ENCODE results near the gene HDAC4. TPM values are rescaled to one million over a fixed set of nuclear protein-coding genes. Genes with fewer than 3 reads are reported as not detected.
A peak's percentile ranks its signal among the peaks of the same experiment; 100 is the strongest.

Gene HDAC4
- total RNA-seq, 1 donor from 2014 or later, result 46.2 TPM

GRCh38 chr2:239394978-239395377 is 5.8 kb downstream of the HDAC4 start:
- no peak for TF ChIP-seq CTCF (IDR thresholded peaks at IDR 0.05; ENCODE audit: unreplicated experiment)
- Mint-ChIP-seq H3K27ac (no peak overlapping the region), H3K27me3 (no peaks in the 10 kb centered on the region), H3K9me3 (ENCODE audit: low read depth) (no peaks in the 10 kb centered on the region), H3K4me3 (ENCODE audit: low read depth) (no peak overlapping the region), H3K4me1 (ENCODE audit: low read depth) (peaks cover 20% of the 10 kb centered on the region), H3K36me3 (ENCODE audit: insufficient read depth) (peaks cover 1% of the 10 kb centered on the region)
- DNase-seq (ENCODE audit: low spot score, unreplicated experiment), result no peak

- no peak for DNase-seq (ENCODE audit: low spot score, unreplicated experiment)
- Mint-ChIP-seq H3K27me3 (no peaks in the 10 kb centered on the region), H3K9me3 (ENCODE audit: low read depth) (no peaks in the 10 kb centered on the region), H3K4me3 (ENCODE audit: low read depth) (no peak overlapping the region), H3K27ac (no peak overlapping the region), H3K36me3 (ENCODE audit: insufficient read depth) (peaks cover 1% of the 10 kb centered on the region), H3K4me1 (ENCODE audit: low read depth) (peaks cover 18% of the 10 kb centered on the region)
- TF ChIP-seq CTCF (IDR thresholded peaks at IDR 0.05; ENCODE audit: unreplicated experiment), result no peak
Observed at GRCh38 chr2:239394346-239394945, 6.4 kb downstream of the HDAC4 start.

GRCh38 chr2:239393941-239394340 is 6.9 kb downstream of the HDAC4 start:
- H3K4me3 Mint-ChIP-seq (ENCODE audit: low read depth), result no peak overlapping the region
- peak overlapping the region; percentile 31 for H3K27ac Mint-ChIP-seq
- no peaks in the 10 kb centered on the region for H3K27me3 Mint-ChIP-seq
- no peak for DNase-seq (ENCODE audit: low spot score, unreplicated experiment)
- TF ChIP-seq CTCF (IDR thresholded peaks at IDR 0.05; ENCODE audit: unreplicated experiment), result no peak
- H3K9me3 Mint-ChIP-seq (ENCODE audit: low read depth), result no peaks in the 10 kb centered on the region
- peaks cover 14% of the 10 kb centered on the region for H3K4me1 Mint-ChIP-seq (ENCODE audit: low read depth)
- H3K36me3 Mint-ChIP-seq (ENCODE audit: insufficient read depth), result peaks cover 4% of the 10 kb centered on the region

GRCh38 chr2:239393388-239393940 is 7.4 kb downstream of the HDAC4 start:
- Mint-ChIP-seq H3K27me3 (no peaks in the 10 kb centered on the region), H3K36me3 (ENCODE audit: insufficient read depth) (peaks cover 4% of the 10 kb centered on the region), H3K4me3 (ENCODE audit: low read depth) (no peak overlapping the region), H3K9me3 (ENCODE audit: low read depth) (no peaks in the 10 kb centered on the region), H3K27ac (peak overlapping the region; percentile 57), H3K4me1 (ENCODE audit: low read depth) (peaks cover 14% of the 10 kb centered on the region)
- no peak for DNase-seq (ENCODE audit: low spot score, unreplicated experiment)
- no peak for TF ChIP-seq CTCF (IDR thresholded peaks at IDR 0.05; ENCODE audit: unreplicated experiment)

GRCh38 chr2:239392688-239393387 is 8.0 kb downstream of the HDAC4 start:
- Mint-ChIP-seq H3K27me3 (no peaks in the 10 kb centered on the region), H3K36me3 (ENCODE audit: insufficient read depth) (peaks cover 4% of the 10 kb centered on the region), H3K9me3 (ENCODE audit: low read depth) (no peaks in the 10 kb centered on the region), H3K27ac (peak overlapping the region; percentile 57), H3K4me1 (ENCODE audit: low read depth) (peaks cover 12% of the 10 kb centered on the region), H3K4me3 (ENCODE audit: low read depth) (no peak overlapping the region)
- no peak for TF ChIP-seq CTCF (IDR thresholded peaks at IDR 0.05; ENCODE audit: unreplicated experiment)
- no peak for DNase-seq (ENCODE audit: low spot score, unreplicated experiment)
